Fibroblast of the aortic adventitia (primary cell): ENCODE data around the gene SPOCK3. TPM values are rescaled to one million over a fixed set of nuclear protein-coding genes. Genes with fewer than 3 reads are reported as not detected.
A peak's percentile ranks its signal among the peaks of the same experiment; 100 is the strongest.

Experiments
- DNase-seq: peaks from one replicate; pipeline ENCODE4 v3.0.0-alpha.2; 2010; ENCODE audit warnings: low read depth
- H3K4me3 ChIP-seq: 2 replicates; pipeline ENCODE4 v1.5.1; 2011; ENCODE audit warnings: low read depth, mild to moderate bottlenecking, control low read depth, low read length, moderate library complexity
- CTCF ChIP-seq: IDR thresholded peaks from 2 replicates; pipeline ENCODE4 v1.5.1; 2011; ENCODE audit warnings: mild to moderate bottlenecking, low read length, control low read depth, inconsistent platforms; ENCODE audit not compliant: insufficient read depth
- total RNA-seq: library from RNA; depleted of rRNA; stranded (reverse); fragments of >200 nt; gene quantifications from 2 replicates; pipeline ENCODE4 v1.2.3, GENCODE V29; 2012; ENCODE audit warnings: low replicate concordance

The SPOCK3 gene
- total RNA-seq, 1 donor: 7.2 TPM

GRCh38 chr4:167238226-167238625 is 3.9 kb upstream of the SPOCK3 start:
- DNase-seq: no peak
- H3K4me3 ChIP-seq: no peak overlapping the region
- no peak for TF ChIP-seq CTCF

- peak; percentile 20 for TF ChIP-seq CTCF
- peak; percentile 13 for DNase-seq
These were observed 494 bp downstream of the SPOCK3 start for GRCh38 chr4:167233685-167234315.

GRCh38 chr4:167232805-167233684 is 1.2 kb downstream of the SPOCK3 start:
- H3K4me3 ChIP-seq: peak overlapping the region; percentile 78
- TF ChIP-seq CTCF: no peak
- DNase-seq: no peak

More at GRCh38 chr4:167233685-167234315, 494 bp downstream of the SPOCK3 start:
- peak overlapping the region; percentile 78 for H3K4me3 ChIP-seq

- no peak overlapping the region for H3K4me3 ChIP-seq
- TF ChIP-seq CTCF: no peak
- DNase-seq: no peak
These were observed 3.5 kb downstream of the SPOCK3 start for GRCh38 chr4:167230744-167231143.

DNA sequence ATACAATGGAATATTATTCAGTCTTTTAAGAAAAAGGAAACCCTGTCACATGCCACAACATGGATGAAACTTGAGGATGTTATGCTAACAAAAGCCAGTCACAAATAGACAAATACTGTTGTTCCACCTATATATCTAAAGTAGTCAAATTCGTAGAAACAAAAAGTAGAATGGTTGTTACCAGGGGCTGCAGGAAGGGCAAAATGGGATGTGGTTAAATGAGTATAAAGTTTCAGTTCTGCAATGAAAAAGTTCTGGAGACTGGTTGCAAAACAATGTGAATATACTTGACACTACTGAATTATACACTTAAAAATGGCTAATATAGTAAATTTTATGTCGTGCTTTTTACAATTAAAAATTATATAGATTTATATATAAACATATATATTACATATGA is 12.2 kb downstream of the SPOCK3 start:
- TF ChIP-seq CTCF: no peak
- no peak overlapping the region for H3K4me3 ChIP-seq
- no peak for DNase-seq

- H3K4me3 ChIP-seq: no peak overlapping the region
- DNase-seq: no peak
- TF ChIP-seq CTCF: no peak
These were observed 13.2 kb downstream of the SPOCK3 start for GRCh38 chr4:167221084-167221483.
